CD4-positive, alpha-beta T cell treated with Interleukin-1 beta for 1 hour (primary cell): ENCODE results near the gene LRP5.
"Not testable (repeated sequence)": the region's sequence is repeated elsewhere in the genome, so short reads cannot be mapped to it uniquely, and the experiment has no call there.

Experiments
- DNase-seq, 2 donors: peaks; one replicate each; pipeline ENCODE4 v3.0.0-alpha.2; 2020 to 2022

The LRP5 gene

GRCh38 chr11:68471360-68472340, 159.3 kb downstream of the LRP5 start:
- DNase-seq, result peak; percentile 28 to 38

GRCh38 chr11:68472778-68473177, 160.4 kb downstream of the LRP5 start:
- no peak for DNase-seq

- DNase-seq, result no peak
These were observed 161.3 kb downstream of the LRP5 start for GRCh38 chr11:68473693-68474092.

- DNase-seq, result not testable (repeated sequence)
These were observed 163.2 kb downstream of the LRP5 start for GRCh38 chr11:68475626-68476025.

GRCh38 chr11:68479390-68479789, 167.0 kb downstream of the LRP5 start:
- no peak for DNase-seq

- DNase-seq, result no peak
These were observed 167.8 kb downstream of the LRP5 start for GRCh38 chr11:68480193-68480592.

GRCh38 chr11:68480852-68481510, 168.6 kb downstream of the LRP5 start:
- DNase-seq, result no peak

- DNase-seq, result no peak
These were observed 169.3 kb downstream of the LRP5 start for GRCh38 chr11:68481579-68482240.

GRCh38 chr11:68488623-68489022, 176.2 kb downstream of the LRP5 start:
- no peak for DNase-seq

GRCh38 chr11:68495220-68495729, 182.9 kb downstream of the LRP5 start:
- DNase-seq, result no peak

GRCh38 chr11:68495872-68496271, 183.5 kb downstream of the LRP5 start:
- no peak for DNase-seq

- no peak for DNase-seq
These were observed 185.4 kb downstream of the LRP5 start for GRCh38 chr11:68497761-68498160.

GRCh38 chr11:68498321-68498720, 185.9 kb downstream of the LRP5 start:
- DNase-seq, result no peak
